Glomerular visceral epithelial cell (primary cell): ENCODE results near the gene HLA-DOB.

ENCODE experiments used
- DNase-seq: peaks from one replicate; pipeline ENCODE4 v3.0.0-alpha.2; 2016; ENCODE audit errors: extremely low spot score

Gene HLA-DOB

DNA sequence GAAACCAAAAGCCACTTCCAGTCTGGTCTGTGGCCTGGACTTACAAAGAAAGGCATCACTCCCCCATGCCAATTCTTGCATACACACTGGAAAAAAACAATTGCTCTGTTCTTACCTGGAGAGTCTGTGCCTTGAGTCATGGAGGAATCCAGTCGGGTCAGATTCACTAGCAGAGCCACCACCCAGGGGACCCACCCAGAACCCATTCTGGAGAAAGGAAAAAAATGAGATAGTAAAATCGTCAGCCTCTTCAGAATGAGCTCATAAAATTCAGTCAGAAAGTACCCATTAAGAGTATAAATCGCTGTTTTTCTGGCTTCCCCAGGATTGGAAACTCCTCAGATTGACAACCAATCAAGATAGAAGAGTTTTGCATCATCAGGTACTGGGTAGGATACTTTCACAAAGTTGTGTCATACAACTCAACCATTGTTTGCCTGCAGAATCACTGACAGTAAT lies at the start of gene HLA-DOB:
HLA-DOB (minus strand) TSS at position 257 of the 459 bp plus-strand sequence; CDS start at position 206, 51 bp downstream.
- DNase-seq: no peak

DNA sequence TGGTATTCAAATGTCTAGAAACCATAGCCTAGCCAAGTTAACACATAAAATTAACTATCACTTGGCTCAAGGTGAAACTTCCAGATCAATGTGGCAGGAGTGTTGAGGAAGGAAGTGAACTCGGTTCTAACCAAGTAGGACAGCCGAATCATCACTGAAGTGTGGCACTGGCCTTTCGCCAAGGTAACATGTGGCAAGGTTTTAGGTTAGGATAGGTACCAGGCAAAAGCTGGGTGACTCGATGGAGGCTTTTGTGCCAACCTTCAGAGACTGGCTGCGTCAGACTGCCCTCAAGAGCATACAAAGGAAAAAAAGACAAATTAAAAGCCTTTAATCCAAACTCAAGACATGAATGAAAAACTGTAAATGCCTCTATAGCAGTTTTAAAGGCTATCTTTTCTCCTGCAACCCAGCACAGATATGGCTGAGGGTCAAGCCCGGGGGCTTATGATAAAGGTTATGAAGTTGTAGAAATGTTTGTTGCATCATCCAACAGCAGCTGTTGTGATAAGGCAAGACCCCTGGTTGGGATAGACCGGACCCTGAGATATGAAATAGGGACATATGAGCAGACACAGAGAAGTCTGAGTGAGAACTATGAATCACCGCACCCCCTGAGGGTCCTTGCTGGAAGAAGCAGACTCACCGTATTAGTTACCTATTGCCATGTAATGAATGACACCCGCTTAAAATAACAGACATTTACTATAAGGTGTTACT lies 49.1 kb upstream of the HLA-DOB start:
- no peak for DNase-seq

DNA sequence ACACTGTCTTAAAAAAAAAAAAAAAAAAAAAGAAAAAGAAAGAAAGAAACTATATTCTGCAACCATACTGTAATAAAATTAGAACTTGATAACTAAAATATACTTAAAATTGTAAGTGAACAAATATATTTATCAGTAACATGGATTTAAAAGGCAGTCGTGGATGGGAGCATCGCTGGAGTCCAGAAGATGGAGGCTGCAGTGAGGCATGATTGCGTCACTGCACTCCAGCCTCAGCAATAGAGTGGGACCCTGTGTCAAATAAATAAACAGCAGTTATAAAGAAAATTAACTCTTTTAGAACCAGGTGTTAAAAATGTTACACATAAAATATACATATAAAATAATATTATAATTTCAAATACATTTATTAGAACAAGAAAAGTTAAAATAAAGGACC lies 45.9 kb upstream of the HLA-DOB start:
- no peak for DNase-seq

DNA sequence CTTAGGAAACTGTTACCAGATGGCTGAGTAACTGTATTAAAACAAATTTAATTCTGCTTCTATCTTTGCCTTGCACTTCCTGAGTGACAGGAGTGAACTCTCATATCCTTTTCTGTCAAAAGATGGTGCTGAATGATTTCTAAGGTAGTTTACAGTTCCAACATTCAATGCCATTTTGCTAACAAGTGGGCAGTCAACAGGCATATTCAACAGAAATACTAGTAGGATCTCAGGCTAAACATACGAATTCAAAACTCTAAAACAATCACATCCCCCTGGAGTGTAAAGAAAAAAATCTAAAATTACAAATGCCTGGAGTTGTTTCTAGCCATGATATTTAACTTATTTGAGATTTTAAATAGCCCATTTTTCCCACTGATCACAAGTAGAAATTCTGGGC lies 43.9 kb upstream of the HLA-DOB start:
- no peak for DNase-seq

DNA sequence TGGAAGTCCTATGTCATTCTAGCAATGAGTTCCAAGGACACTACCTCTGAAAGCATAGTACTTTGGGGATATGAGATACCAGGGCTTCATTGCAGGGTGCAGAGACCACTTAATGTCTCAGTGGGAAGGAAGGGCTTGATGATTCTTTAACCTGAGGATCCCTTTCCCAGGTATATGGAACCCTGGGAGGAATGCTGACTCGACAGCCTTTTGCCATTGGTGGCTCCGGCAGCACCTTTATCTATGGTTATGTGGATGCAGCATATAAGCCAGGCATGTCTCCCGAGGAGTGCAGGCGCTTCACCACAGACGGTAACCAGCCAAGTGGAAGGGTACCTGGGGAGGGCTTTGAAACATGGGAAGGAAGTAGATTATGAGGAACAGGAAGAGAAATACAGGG lies 41.4 kb upstream of the HLA-DOB start:
- DNase-seq: no peak

DNA sequence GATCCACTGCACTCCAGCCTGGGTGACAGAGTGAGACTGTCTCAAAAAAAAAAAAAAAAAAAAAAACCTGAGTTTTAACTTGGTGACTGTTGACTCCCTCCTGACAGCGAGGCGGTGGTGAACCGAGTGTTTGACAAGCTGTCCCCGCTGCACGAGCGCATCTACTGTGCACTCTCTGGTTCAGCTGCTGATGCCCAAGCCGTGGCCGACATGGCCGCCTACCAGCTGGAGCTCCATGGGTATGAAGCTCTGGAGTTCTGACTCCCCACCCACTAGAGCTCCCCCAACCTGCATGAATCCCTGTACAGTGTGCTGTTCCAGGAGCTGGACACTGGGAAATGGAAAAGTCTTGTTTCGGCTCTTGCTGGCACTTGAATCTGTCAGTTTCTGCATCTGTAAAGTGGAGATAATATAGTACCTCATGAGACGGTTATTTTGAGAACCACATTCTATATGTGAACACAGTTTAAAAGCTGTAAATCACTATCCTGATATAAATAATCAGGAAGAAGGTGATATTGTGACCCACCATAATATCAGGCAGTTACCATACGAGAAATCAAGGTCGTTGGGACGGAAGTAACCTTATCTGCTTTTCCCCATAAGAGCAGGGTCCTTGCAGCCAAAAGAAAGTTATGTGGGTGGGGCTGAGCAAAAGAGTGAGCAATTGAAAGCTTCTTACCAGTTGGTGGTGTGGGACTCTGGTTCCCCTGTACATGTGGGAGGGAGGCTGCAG lies 40.5 kb upstream of the HLA-DOB start:
- no peak for DNase-seq

DNA sequence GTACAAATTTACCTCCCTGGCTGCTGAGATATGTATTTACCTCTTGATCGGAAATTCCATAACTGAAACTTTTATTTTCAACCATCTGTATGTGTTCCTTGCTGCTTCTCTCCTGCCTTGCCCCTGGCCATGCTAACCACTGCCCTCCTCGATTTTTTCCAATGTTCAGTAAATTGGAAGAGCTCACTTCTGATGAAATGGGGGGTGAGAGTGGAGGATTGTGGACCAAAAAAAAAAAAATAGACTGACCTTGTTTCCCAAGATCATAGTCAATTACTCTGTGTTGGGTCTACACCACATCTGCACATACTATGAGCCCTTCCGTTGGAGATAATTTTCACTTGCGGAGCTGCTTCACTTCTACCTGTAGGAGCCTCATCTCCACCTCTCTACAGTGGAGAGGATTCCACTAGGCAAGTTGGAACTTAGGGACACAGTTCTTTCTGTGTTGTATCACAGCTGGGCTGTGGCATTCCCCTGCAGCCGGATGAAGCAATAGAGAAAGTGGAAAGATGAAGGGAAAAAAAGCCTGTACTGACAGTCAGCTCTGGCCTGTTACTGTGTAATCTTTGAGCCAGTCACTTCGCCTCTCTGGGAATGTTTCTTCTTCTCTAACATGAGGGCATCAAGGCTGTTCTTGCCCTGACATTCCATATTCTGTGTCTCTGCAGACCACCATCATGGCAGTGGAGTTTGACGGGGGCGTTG lies 38.8 kb upstream of the HLA-DOB start:
- no peak for DNase-seq

DNA sequence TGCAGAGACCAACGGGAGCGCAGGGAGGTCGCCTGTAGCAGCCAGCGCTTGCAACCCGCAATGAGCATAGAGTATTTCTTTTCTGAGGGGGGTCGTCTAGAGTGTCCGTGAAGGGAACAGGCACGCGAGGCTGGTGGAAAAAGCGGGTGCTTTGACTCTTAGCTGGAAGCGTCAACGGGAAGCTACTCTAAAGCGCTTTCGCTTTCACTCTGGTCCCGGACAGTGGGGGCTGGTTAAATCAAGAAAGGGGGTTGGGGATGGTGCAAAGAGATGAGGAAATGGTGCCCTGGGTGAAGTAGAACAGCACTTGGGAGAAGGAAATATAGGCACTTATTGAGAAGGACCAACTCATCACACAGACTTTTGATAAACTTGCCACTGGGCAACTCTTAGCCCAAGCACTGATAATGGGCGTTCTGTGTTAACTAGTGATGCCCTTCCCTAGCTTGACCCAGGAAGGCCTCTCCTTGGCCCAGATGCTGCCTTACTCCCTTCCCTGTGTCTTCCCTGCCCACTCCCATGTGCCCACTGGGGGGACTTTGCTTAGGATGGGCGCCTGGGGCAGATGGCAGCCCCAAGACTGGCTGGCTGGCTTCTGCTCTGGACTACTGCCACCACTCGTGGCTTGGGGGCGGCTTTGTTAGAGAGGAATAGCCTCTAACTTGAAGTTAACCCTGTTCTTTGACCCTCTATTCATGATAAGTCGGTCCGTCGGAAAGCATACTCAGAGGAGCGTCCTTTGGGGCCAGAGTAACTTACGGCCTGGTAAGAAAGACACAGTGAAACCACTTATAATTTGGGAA lies 37.8 kb upstream of the HLA-DOB start:
- peak; percentile 25 for DNase-seq

DNA sequence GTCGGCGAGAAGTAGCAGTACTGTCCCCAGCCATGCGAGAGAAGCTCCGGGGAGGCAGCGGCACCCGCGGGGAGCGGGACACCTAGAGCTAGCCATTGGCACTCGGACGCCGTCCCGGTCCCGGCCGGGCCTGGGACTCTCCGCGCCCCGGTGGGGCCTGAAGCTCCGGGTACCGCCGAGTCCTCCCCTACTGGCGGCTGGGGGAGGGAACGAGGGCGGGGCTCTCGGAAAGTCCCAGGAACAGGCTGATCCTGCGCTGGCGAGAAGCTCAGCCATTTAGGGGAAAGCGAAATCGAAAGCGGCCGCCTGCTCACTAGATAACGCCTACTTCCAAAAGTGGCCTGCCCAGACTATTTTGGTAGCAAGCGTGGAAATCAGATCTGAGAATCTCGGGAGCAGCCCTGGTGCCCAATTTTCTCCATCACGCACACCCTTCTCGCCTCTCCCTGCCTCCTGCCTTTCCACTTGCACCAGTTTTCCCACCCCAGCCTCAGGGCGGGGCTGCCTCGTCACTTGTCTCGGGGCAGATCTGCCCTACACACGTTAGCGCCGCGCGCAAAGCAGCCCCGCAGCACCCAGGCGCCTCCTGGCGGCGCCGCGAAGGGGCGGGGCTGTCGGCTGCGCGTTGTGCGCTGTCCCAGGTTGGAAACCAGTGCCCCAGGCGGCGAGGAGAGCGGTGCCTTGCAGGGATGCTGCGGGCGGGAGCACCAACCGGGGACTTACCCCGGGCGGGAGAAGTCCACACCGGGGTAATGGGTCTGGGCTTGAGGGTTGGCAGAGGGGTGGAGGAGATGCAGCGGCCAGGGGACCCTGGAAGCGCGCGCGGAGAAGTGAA lies 37.0 kb upstream of the HLA-DOB start, which contains the start of the genes PSMB9 and TAP1:
PSMB9 (plus strand) TSS at position 652 of the 835 bp plus-strand sequence; CDS start at position 690, 38 bp downstream.
TAP1 (minus strand) TSS at position 164 of the 835 bp plus-strand sequence; CDS start at position 96, 68 bp downstream.
- DNase-seq: peak; percentile 94

DNA sequence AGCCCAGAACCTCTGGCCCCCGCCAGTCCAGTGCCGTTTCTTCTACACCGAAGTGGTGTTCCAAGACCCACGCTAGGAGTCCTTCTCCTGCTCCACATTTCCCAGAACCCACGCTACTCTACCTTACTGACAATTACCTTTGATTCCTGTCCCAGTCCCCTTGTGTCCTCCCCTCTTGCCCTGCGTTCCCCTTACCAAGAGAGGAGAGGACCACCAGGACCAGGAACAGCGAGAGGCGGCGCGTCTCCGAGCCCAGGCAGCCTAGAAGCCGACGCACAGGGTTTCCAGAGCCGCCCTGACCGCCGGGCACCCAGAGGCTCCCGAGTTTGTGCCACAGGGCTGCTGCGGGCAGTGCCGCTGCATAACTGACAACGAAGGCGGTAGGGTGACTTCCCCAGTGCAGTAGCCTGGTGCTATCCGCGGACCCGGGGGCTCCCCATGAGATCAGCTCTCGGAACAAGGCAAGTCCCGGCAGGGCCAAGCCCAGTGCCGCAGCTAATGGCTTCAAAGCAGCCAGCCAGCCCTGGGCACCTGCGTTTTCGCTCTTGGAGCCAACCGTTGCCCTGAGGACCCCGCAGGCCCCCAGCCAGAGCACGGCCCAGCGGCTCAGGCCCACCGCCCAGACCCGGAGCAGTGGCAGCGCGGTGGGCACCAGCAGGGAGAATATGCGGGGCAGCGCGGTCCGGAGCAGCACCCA lies 36.2 kb upstream of the HLA-DOB start:
- peak; percentile 45 for DNase-seq

DNA sequence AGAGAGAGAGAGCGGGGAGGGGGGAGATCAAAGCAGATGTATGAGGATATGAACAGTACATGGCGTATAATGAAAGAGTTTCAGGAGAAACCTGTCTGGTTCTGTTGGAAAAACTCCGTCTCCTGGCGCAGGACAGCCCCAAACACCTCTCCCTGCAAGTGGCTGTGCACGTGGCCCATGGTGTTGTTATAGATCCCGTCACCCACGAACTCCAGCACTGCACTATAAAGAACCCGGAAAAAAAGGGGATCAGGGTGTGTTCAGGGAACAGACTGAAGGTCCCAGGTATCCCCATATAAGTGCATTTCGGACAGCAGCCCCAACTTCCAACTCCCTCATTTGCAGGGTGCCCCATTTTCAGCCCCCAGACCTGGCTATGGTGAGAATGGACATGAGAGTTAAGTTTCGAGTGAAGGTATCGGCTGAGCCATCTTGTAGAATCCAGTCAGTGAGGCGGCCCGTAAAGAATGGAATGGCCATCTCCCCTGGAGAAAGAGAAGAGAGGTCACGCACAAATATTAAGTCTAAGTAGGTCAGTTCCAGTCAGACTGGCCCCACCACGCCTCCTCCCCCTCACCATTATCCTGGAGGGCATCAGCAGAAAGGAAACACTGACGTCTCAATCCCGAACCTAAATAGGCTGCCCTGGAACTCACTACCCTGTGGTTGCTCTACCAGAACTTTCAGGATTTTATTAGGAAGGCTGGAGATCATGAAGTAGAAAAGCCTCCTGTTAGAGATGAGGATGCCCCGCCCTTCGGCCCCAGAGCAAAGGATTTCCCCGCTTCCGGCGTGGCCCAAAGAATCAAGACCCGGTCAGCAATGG lies 35.4 kb upstream of the HLA-DOB start:
- peak; percentile 33 for DNase-seq

DNA sequence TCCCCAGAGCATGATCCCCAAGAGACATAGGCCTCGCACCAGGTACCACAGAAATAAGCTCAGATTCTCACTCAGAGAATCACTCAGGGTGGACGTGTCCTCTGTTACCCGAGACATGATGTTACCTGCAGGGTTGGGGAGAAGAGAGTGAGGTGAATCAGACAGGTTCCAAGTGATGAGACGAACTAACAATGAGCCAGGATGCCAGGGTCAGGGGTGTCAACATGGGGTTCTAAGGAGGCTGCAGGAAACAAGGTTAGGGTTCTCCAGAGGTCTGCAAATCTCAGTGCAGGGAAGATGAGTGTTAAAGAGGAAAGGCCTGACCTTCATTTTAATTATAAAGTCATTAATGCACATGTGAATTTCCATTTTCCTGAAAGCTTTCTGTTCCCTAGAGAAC lies 34.2 kb upstream of the HLA-DOB start:
- no peak for DNase-seq

DNA sequence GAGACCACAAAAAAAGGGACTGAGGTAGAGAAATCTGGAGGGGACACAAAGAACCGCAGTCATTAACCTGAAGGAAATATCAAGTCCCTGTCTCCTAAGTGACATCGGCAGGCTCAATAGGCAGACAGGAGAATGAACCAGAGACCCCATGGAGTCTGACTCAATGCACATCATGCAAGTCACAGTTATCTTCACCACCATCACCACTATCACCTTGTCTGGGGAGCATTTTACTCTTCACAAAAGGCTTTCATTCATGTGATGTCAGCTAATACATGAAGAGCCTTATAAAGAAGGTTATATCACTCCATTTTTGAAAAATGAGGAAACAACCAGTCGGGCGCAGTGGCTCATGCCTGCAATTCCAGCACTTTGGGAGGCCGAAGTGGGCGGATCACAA lies 32.3 kb upstream of the HLA-DOB start:
- DNase-seq: no peak

DNA sequence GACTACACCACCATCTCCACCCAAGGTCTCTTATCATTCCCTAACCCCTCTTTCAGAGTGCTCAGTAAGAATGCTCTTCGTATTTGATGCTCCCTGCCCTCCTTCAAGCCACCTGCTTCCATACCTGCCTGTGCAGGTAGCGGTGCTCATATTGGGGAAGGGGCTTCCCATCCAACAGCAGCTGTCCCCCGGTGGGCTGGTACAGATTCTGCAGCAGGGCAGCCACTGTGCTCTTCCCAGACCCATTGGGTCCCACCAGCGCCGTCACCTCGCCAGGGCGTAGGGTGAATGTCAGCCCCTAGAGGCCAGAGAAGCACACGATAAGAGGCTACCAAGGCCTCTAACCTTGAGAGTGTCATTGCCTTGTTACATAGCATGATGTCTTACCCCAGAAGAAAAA lies 31.0 kb upstream of the HLA-DOB start:
- DNase-seq: no peak

DNA sequence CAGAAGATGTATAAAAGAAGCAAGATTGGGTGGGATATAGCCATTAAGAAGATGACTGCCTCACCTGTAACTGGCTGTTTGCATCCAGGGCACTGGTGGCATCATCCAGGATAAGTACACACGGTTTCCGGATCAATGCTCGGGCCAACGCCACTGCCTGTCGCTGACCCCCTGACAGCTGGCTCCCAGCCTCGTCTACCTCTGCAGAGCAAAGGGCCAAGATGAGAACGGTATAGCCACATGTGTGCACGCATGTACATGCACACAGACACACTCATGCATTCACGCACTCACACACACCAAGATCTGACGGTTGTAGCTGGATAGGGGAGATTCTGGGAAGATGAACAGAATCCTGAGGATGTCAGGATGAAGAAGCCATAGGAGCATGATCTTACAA lies 30.2 kb upstream of the HLA-DOB start:
- DNase-seq: no peak

DNA sequence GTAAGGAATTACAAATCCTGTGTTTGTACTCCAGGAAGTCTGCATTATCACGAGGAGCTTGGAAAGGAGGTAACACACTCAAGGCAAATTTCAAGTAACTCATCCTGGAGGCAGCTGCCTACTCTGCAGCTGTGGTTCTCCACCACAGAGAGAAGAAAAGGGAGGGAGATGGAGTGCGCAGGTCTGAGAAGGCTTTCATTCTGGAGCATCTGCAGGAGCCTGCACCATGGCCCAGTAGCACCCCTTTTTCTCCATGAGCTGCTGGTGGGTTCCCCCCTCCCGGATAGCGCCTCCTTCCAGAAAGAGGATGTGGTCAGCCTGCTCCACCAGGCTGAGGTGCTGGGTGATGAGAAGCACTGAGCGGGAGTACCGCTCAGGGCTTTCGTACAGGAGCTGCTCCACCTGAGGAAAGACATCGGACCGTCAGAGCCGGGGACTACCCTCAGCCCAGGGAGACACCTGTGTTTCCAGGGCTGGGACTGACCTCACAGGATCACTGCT lies 28.6 kb upstream of the HLA-DOB start:
- DNase-seq: no peak

DNA sequence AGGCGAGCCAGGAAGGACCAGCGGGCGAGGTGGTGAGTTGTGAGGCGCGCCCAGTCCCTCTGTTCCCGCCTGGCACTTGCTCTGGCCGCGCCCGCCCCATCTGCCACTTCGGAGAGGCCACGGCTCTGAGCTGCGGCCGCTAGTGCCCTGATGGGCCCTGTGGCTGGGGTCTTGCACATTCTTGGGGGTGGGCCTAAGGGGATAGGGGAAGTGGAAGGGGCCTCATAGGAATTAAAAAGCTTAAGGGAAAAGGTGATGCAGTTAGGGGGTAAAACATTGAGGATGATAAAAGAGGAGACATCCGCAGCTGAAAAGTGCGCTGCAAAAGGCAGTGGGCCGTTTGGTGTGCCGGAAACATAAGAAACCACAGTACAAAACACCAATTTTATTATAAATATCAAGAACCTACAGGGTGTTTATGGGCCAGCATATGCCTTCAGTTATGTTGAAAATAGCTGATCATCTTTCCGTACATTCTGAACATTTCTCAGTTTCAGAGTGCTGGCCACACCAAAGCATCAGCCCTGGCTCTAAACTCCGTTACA lies 28.1 kb upstream of the HLA-DOB start:
- no peak for DNase-seq

DNA sequence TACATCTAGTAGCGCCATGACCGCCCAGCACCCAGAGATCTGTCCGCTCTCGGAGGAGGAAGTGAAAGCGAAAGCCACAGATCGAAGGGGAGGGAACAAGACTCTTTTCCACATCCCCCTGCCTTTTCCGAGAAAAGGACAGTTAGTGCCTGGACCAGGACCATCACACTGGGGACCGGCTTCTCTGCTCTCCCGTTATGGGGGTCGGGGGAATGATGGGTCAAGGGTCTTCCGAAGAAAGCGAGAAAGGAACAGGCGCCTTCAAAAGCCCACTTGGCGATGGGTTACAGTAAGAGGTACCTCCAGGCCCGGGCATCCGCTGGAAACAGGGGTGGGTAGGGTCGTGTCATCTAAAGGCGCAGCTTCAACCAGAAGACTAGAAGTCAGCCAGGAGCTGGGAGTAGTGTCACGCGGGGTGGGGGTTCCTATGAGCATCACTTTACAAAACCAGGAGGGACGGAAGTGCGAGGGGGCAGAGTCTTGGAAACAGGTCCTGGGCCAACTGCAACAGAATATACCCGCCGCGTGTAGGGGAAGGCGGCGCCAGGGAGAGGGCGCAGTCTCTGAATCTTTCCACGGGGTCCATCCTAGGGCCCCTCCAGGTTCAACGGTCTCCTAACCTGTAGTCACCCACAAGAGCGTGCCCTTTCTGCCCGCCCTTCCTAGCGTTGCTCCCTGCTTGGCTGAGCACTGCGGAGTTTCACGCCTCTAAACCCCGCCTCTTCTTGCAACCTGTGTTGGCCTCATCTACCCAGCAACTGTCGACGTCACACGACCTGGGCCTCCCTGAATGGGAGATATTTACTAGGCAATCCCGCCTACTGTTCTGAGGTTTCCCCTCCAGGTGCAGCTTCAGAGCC lies 27.4 kb upstream of the HLA-DOB start, which contains the start of gene PSMB8:
PSMB8 (minus strand) TSS at position 69 of the 860 bp plus-strand sequence; CDS start at position 18, 51 bp downstream.
- peak; percentile 96 for DNase-seq
